Breast epithelium (tissue), 4 donors: ENCODE data around the gene DUS2. TPM values are rescaled to one million over a fixed set of nuclear protein-coding genes. Genes with fewer than 3 reads are reported as not detected.
A peak's percentile ranks its signal among the peaks of the same experiment; 100 is the strongest.

ENCODE experiments used
- DNase-seq, 2 donors: peaks; one replicate each; pipeline ENCODE4 v3.0.0-alpha.2; 2019; ENCODE audit warnings: low spot score in 2 of 2
- H3K27ac ChIP-seq, 2 donors: fragments of 200-600 bp; sonication (generic) in 1 of 2; one replicate each; pipeline ENCODE4 v1.5.1; 2016 to 2019; ENCODE audit warnings: mild to moderate bottlenecking in 1 of 2
- H3K27me3 ChIP-seq, 2 donors: fragments of 200-600 bp; sonication (generic) in 1 of 2; one replicate each; pipeline versions ENCODE4 v1.5.1 to v1.6.0; 2017 to 2019; ENCODE audit warnings: control low read depth in 1 of 2, mild to moderate bottlenecking in 1 of 2
- H3K36me3 ChIP-seq: fragments of 200-600 bp; one replicate; pipeline ENCODE4 v1.5.1; 2019
- H3K4me1 ChIP-seq, 2 donors: fragments of 200-600 bp; sonication (generic); one replicate each; pipeline ENCODE4 v1.5.1; 2016 to 2019; ENCODE audit warnings: control low read depth in 1 of 2
- H3K4me3 ChIP-seq, 3 donors: fragments of 200-600 bp; sonication (generic); 1 replicate in 2 of 3; 2 replicates in 1 of 3; pipeline ENCODE4 v1.5.1; 2016 to 2019; ENCODE audit warnings: mild to moderate bottlenecking in 3 of 3, moderate library complexity in 2 of 3
- H3K9me3 ChIP-seq, 2 donors: fragments of 200-600 bp; sonication (generic) in 1 of 2; one replicate each; pipeline ENCODE4 v1.5.1; 2016 to 2019; ENCODE audit warnings: control low read depth in 1 of 2
- POLR2A ChIP-seq: fragments of 450-650 bp; IDR thresholded peaks from one replicate; pipeline ENCODE4 v1.6.1; 2016; ENCODE audit warnings: antibody characterized with exemption, mild to moderate bottlenecking, moderate library complexity
- POLR2AphosphoS5 ChIP-seq, 3 donors: sonication (generic); formaldehyde crosslinking; IDR thresholded peaks; one replicate each; pipeline ENCODE4 v1.6.1; 2017; ENCODE audit warnings: antibody characterized with exemption in 3 of 3
- intact Hi-C: fragments of 100-400 bp; cut with DNase I; formaldehyde crosslinking; loops from one replicate; pipeline ENCODE4 v1.15.1; 2023; ENCODE audit warnings: low total_unique reads
- total RNA-seq, 3 donors: library from RNA; depleted of rRNA; stranded (reverse); fragments of >200 nt; gene quantifications; one replicate each; pipeline ENCODE4 v1.1.0, GENCODE V29; 2016
- TF ChIP-seq, protein P1 (sequence below), 3 donors: fragments of 450-650 bp; IDR thresholded peaks; one replicate each; pipeline ENCODE4 v1.5.1; 2016 to 2017; ENCODE audit warnings: antibody characterized with exemption in 3 of 3, mild to moderate bottlenecking in 3 of 3, moderate library complexity in 3 of 3

The DUS2 gene
- total RNA-seq, 3 donors from 2014 or later, result 6.9 to 10.5 (median 7.7) TPM

DNA sequence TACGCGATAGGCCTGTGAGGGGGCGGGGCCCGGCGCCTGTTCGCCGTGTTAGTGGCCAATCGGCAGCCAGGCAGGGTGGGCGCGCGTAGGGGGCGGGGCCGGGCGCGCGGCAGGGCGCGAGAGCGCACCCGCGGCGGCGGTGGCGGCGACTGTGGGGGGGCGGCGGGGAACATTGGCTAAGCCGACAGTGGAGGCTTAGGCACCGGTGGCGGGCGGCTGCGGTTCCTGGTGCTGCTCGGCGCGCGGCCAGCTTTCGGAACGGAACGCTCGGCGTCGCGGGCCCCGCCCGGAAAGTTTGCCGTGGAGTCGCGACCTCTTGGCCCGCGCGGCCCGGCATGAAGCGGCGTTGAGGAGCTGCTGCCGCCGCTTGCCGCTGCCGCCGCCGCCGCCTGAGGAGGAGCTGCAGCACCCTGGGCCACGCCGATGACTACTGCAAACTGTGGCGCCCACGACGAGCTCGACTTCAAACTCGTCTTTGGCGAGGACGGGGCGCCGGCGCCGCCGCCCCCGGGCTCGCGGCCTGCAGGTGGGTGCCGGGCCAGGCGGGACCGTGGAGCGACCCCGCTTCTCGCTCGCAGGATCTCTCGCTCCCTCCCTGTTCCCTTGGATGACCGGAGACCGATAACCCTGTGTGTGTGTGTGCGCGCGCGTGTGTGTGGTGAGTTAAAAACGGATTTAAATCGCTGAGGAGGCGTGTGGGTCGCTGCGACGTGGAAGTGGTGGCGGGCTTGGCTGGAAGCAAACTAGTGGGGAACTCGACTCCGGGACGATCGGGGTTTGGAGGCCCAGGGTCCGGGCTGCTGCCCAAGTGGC, 62.4 kb downstream of the DUS2 start, which contains the start of gene NFATC3:
NFATC3 (plus strand) TSS at position 112 of the 813 bp plus-strand sequence; CDS start at position 424, 312 bp downstream.
- H3K4me3 ChIP-seq, result peak within 1 kb of the TSS; percentile 75 to 95 (median 91)
- peak within 1 kb of the TSS; percentile 94 to 99 for H3K27ac ChIP-seq
- DNase-seq, result peak; percentile 98 to 99
- TF ChIP-seq, protein P1, sequence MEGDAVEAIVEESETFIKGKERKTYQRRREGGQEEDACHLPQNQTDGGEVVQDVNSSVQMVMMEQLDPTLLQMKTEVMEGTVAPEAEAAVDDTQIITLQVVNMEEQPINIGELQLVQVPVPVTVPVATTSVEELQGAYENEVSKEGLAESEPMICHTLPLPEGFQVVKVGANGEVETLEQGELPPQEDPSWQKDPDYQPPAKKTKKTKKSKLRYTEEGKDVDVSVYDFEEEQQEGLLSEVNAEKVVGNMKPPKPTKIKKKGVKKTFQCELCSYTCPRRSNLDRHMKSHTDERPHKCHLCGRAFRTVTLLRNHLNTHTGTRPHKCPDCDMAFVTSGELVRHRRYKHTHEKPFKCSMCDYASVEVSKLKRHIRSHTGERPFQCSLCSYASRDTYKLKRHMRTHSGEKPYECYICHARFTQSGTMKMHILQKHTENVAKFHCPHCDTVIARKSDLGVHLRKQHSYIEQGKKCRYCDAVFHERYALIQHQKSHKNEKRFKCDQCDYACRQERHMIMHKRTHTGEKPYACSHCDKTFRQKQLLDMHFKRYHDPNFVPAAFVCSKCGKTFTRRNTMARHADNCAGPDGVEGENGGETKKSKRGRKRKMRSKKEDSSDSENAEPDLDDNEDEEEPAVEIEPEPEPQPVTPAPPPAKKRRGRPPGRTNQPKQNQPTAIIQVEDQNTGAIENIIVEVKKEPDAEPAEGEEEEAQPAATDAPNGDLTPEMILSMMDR (IDR thresholded peaks at IDR 0.05), result no peak
- peak in 1 of 3 donors; percentile 28 for TF ChIP-seq POLR2AphosphoS5 (IDR thresholded peaks at IDR 0.05)
- no peaks in the 10 kb centered on the region for H3K9me3 ChIP-seq
- peaks cover 4 to 12% of the 10 kb centered on the region in 2 donors for H3K4me1 ChIP-seq
- intact Hi-C loops, result loop anchor here (10.0 kb wide), 1 partner anchor 149 kb away; the partner anchor contains the start of gene ESRP2
- no peaks in the 10 kb centered on the region for H3K36me3 ChIP-seq
- no peaks in the 10 kb centered on the region for H3K27me3 ChIP-seq

DNA sequence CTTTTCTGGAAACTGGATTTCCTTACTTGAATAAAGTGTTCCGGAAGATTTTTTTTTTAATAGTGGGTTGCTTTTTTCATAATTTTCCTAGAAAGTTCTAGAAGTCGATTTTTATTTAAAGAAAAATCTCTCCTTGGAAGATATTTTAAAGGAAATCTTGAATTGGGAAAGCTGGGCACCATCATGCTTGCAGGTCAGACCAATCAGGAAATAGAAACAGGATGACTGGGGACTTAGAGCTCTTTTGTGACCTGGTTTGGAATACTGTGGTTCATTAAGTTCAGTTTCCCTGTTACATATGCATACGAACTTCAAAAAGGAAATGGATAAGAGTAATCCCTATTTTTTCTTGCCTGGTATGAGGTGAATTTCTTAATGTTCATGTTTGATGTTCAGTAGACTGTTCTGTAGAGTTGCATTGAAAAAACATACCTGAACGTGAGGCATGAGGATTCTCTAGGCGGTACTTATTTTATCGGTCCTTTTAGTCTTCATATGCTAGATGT, 63.3 kb downstream of the DUS2 start:
- no peaks in the 10 kb centered on the region for H3K36me3 ChIP-seq
- peak overlapping the region in 1 of 2 donors; percentile 94 for H3K27ac ChIP-seq
- TF ChIP-seq, protein P1 (IDR thresholded peaks at IDR 0.05), result no peak
- no peak for TF ChIP-seq POLR2AphosphoS5 (IDR thresholded peaks at IDR 0.05)
- no peak for TF ChIP-seq POLR2A
- H3K27me3 ChIP-seq, result no peaks in the 10 kb centered on the region
- no peak for DNase-seq
- H3K9me3 ChIP-seq, result no peaks in the 10 kb centered on the region
- intact Hi-C loops, result loop anchor here (10.0 kb wide), 1 partner anchor 148 kb away; the partner anchor contains the start of gene ESRP2
- H3K4me1 ChIP-seq, result peaks cover 4 to 12% of the 10 kb centered on the region in 2 donors
- peak overlapping the region; percentile 75 to 95 (median 91) for H3K4me3 ChIP-seq

DNA sequence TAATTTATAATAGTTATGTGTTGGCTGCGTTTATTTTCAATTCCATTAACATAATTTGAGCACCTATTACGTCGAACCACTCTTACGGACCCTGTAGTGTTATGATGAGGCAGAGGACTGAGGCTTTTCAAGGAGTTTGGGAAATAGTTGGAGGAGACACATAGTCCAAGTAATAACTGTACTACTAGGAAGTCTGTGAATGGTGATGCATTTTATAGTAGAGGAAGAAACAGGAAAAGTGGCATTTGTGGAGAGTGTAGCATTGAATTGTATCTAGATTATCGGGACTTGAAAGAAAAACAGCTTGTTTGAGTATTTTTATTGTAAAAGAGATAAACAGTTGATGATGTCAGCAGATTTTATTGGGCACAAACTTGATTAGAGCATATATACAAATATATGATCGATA, 63.8 kb downstream of the DUS2 start:
- Histone ChIP-seq H3K27me3 (no peaks in the 10 kb centered on the region), H3K9me3 (no peaks in the 10 kb centered on the region), H3K27ac (peak overlapping the region in 1 of 2 donors; percentile 29), H3K4me1 (peaks cover 4 to 12% of the 10 kb centered on the region in 2 donors), H3K4me3 (peak overlapping the region; percentile 75 to 95 (median 91)), H3K36me3 (no peaks in the 10 kb centered on the region)
- DNase-seq, result no peak
- TF ChIP-seq, protein P1 (IDR thresholded peaks at IDR 0.05), result no peak
- TF ChIP-seq POLR2AphosphoS5 (IDR thresholded peaks at IDR 0.05), result no peak
- TF ChIP-seq POLR2A, result no peak
- intact Hi-C loops, result loop anchor here (10.0 kb wide), 1 partner anchor 148 kb away; the partner anchor contains the start of gene ESRP2

DNA sequence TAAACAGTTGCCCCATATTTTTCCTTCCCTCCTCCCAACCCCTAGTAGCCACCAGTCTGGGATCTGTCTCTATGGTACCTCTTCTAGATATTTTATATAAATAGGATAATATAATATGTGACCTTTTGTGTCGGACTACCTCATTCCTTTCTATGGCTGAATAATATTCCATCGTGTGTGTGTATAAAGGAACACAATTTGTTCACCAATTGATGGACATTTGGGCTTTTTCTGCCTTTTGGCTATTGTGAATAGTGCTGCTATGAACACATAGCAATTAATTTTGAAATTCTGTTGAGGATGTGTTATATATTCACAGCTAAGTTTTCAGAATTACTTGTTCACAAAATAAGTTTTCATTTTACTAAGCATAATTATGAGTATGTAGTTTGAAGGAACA, 64.6 kb downstream of the DUS2 start:
- no peaks in the 10 kb centered on the region for H3K9me3 ChIP-seq
- H3K4me3 ChIP-seq, result no peak overlapping the region
- no peaks in the 10 kb centered on the region for H3K27me3 ChIP-seq
- peaks cover 4 to 12% of the 10 kb centered on the region in 2 donors for H3K4me1 ChIP-seq
- H3K36me3 ChIP-seq, result no peaks in the 10 kb centered on the region
- DNase-seq, result no peak
- intact Hi-C loops, result loop anchor here (10.0 kb wide), 1 partner anchor 147 kb away; the partner anchor contains the start of gene ESRP2
- TF ChIP-seq POLR2A (no peak), POLR2AphosphoS5 (IDR thresholded peaks at IDR 0.05) (no peak)
- TF ChIP-seq, protein P1 (IDR thresholded peaks at IDR 0.05), result no peak
- no peak overlapping the region for H3K27ac ChIP-seq
